HAP-1 (cell line): ENCODE results near the gene PCBP4.

Experiments used
- DNase-seq, 2 experiments: peaks; one replicate each; pipeline ENCODE4 v3.0.0-alpha.2; 2016 to 2020; ENCODE audit warnings: low spot score in 2 of 2
- H3K27me3 ChIP-seq: fragments of 250-450 bp; sonication (Bioruptor Pico); 2 replicates; pipeline ENCODE4 v1.5.1; 2020; ENCODE audit warnings: low read depth, mild to moderate bottlenecking, moderate library complexity
- H3K36me3 ChIP-seq: fragments of 250-450 bp; sonication (Bioruptor Pico); replicated peaks from 2 replicates; pipeline ENCODE4 v1.5.1; 2020; ENCODE audit warnings: mild to moderate bottlenecking
- H3K4me1 ChIP-seq: fragments of 250-450 bp; sonication (Bioruptor Pico); 2 replicates; pipeline ENCODE4 v1.5.1; 2020; ENCODE audit warnings: mild to moderate bottlenecking
- H3K4me3 ChIP-seq: fragments of 250-450 bp; sonication (Bioruptor Pico); 2 replicates; pipeline ENCODE4 v1.5.1; 2020; ENCODE audit warnings: mild to moderate bottlenecking, moderate library complexity
- H3K9me3 ChIP-seq: fragments of 250-450 bp; sonication (Bioruptor Pico); 2 replicates; pipeline ENCODE4 v1.5.1; 2020; ENCODE audit warnings: mild to moderate bottlenecking, moderate library complexity
- in situ Hi-C: fragments of 300-500 bp; cut with MboI; formaldehyde crosslinking; loops from 3 replicates; pipeline ENCODE4 v1.14.3; 2020; ENCODE audit warnings: low sequenced_read_pairs, inconsistent platforms, mixed read lengths

PCBP4 gene

DNA sequence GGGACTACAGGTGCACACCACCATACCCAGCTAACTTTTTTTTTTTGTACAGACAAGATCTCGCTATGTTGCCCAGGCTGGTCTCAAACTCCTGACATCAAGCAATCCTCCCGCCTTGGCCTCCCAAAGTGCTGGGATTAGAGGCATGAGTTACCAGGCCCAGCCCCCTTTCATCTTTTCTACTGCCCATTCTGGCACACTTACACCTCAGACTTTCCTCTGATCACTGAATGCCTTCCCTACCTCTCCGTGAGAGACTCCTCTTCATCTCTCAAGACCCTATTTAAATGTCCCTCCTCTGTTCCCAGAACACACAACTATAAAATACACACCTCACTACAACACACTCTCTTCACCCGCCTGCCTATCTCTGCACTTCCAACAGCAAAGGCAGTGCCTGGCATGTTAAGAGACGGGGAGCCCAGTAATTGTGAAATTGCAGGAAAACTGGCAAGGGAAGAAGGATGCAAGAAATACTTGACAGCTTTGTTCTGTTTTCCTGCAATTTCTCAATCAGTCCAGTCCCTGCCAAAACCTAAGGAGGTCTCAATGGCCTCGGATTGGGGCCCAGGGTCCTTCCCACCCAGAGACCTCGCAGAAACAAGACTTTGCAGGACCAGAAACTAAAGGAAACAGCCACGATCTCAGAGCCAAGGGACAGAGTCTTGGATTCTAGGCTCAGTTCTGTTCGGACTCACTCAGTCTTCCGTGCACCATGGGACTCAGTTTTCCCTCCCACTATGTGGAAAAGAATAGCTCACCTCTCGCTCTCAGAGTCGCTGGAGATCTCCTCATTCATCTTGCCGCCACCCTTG, 26.4 kb downstream of the PCBP4 start:
- peak in 1 of 2 experiments; percentile 8 for DNase-seq

GRCh38 chr3:51938780-51939425, 28.4 kb downstream of the PCBP4 start:
- in situ Hi-C loops, result no loop called here
- H3K36me3 ChIP-seq, result peaks cover 52% of the 10 kb centered on the region
- DNase-seq, result no peak
- H3K9me3 ChIP-seq, result no peaks in the 10 kb centered on the region
- H3K27me3 ChIP-seq, result no peaks in the 10 kb centered on the region
- H3K4me3 ChIP-seq, result no peak overlapping the region
- peaks cover 10% of the 10 kb centered on the region for H3K4me1 ChIP-seq

More for the DNA sequence above, 26.4 kb downstream of the PCBP4 start:
- H3K36me3 ChIP-seq, result peaks cover 32% of the 10 kb centered on the region
- H3K27me3 ChIP-seq, result no peaks in the 10 kb centered on the region
- H3K4me3 ChIP-seq, result peak overlapping the region; percentile 86
- peaks cover 10% of the 10 kb centered on the region for H3K4me1 ChIP-seq
- in situ Hi-C loops, result no loop called here
- H3K9me3 ChIP-seq, result no peaks in the 10 kb centered on the region

DNA sequence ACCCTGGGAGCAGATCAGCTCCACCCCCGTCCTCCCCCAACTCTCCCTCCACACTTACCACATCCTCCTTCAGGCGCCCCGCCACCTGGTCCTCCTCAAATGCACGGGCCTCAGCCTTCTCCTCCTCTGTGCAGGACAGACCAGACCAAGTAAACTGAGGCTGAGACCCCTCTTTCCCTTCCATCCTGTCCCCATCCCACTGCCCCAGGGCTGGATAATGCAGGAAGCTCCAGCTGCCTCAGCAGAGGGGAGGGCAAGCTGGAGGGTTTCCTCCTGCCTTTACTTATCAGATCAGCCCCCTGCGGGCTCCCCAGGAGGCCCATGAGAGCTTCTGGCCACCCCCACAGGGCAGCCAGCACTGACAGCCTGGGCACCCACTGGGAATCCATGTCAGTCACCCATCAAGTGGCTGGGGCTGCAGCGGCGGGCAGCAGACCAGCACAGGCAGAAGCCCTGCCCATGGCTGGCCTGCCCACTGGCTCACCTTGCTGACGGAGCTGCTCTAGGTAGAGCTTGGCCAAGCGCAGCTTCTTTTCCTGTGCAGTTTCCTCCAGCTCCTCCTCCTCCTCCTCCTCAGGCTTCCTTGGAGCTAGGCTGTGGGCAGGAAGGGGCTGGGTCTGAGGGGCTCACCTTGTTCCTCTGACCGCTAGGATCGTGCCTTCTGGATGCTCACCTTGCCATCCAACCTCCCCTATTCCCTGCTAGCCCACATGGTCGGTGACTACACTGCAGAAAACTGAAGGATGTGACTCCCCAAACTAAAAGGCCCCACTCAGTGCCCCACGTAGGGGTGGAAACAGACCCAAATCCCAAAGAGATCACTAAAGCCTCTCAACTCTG, 29.4 kb downstream of the PCBP4 start:
- no peaks in the 10 kb centered on the region for H3K27me3 ChIP-seq
- H3K4me3 ChIP-seq, result no peak overlapping the region
- no peak for DNase-seq
- H3K9me3 ChIP-seq, result no peaks in the 10 kb centered on the region
- H3K36me3 ChIP-seq, result peaks cover 58% of the 10 kb centered on the region
- in situ Hi-C loops, result no loop called here
- peaks cover 7% of the 10 kb centered on the region for H3K4me1 ChIP-seq

DNA sequence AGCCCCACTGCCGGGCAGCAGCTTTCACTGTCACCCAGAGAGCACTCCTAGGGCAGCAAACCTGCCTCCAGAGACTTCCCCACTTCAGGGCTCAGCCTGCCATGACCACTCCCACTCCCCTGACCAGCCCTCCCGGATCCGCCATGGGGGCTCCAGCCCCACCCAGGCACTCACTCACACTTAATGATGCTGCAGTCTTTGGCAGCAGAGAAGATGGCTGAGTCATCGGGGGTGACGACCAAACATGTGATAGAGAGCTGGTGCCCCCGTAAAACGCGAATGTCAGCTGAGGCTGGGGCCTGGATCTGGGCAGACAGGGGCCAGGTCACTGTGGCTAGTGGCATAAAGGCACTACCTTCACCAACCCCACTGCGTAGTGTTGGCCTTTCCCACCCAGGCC, 30.2 kb downstream of the PCBP4 start:
- H3K36me3 ChIP-seq, result peaks cover 64% of the 10 kb centered on the region
- H3K4me3 ChIP-seq, result no peak overlapping the region
- DNase-seq, result no peak
- H3K9me3 ChIP-seq, result no peaks in the 10 kb centered on the region
- in situ Hi-C loops, result no loop called here
- H3K27me3 ChIP-seq, result no peaks in the 10 kb centered on the region
- H3K4me1 ChIP-seq, result no peaks in the 10 kb centered on the region; the same call in none of the 2 replicates

DNA sequence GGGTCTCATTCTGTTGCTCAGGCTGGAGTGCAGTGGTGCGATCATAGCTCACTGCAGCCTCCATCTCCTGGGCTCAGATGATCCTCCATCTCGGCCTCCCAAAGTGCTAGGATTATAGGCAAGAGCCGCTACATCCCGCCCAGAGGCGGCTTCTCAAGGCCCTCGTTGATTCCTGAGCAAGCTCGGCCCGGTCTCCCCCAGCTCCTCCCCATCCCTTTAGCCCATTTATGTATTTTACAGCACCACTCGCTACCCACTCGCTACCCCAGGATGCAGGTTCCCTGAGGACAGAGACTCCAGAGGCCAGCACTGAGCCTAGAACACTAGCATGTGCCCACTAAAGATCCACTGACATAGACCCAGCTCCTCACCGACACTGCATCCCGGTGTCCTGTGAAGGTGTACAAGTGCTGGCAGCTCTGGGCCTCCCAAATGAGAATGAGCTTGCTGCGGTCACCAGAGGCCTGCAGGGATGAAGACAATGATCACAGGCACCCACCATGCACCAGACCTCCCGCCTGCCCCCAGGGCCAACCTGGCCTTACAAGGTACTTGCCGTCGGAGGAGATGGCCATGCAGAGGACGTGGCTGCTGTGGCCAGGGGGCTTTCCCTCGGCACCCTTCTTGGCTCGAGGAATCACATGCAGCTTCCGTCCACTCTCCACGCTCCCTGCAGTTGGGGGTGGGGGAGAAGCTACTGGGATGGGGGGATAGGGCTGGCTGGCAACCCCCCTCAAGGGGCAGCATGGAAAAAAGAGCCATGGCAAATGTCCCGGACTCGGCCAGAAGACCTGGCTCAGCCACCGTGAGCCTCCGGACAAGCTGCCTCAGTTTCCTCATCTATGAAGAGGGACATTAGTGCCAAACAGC, 31.1 kb downstream of the PCBP4 start:
- no peak for DNase-seq
- Histone ChIP-seq H3K36me3 (peaks cover 65% of the 10 kb centered on the region), H3K4me3 (no peak overlapping the region), H3K4me1 (no peaks in the 10 kb centered on the region; the same call in none of the 2 replicates), H3K9me3 (no peaks in the 10 kb centered on the region), H3K27me3 (no peaks in the 10 kb centered on the region)
- in situ Hi-C loops, result no loop called here

GRCh38 chr3:51934991-51935885, 32.0 kb downstream of the PCBP4 start:
- no peaks in the 10 kb centered on the region for H3K27me3 ChIP-seq
- H3K36me3 ChIP-seq, result peaks cover 67% of the 10 kb centered on the region
- H3K4me1 ChIP-seq, result no peaks in the 10 kb centered on the region; the same call in none of the 2 replicates
- no peak for DNase-seq
- no peaks in the 10 kb centered on the region for H3K9me3 ChIP-seq
- in situ Hi-C loops, result no loop called here
- no peak overlapping the region for H3K4me3 ChIP-seq

GRCh38 chr3:51934139-51934850, 33.0 kb downstream of the PCBP4 start:
- in situ Hi-C loops, result no loop called here
- Histone ChIP-seq H3K9me3 (no peaks in the 10 kb centered on the region), H3K4me1 (no peaks in the 10 kb centered on the region; the same call in 1 of the 2 replicates), H3K4me3 (no peak overlapping the region), H3K36me3 (peaks cover 67% of the 10 kb centered on the region), H3K27me3 (no peaks in the 10 kb centered on the region)
- no peak for DNase-seq

DNA sequence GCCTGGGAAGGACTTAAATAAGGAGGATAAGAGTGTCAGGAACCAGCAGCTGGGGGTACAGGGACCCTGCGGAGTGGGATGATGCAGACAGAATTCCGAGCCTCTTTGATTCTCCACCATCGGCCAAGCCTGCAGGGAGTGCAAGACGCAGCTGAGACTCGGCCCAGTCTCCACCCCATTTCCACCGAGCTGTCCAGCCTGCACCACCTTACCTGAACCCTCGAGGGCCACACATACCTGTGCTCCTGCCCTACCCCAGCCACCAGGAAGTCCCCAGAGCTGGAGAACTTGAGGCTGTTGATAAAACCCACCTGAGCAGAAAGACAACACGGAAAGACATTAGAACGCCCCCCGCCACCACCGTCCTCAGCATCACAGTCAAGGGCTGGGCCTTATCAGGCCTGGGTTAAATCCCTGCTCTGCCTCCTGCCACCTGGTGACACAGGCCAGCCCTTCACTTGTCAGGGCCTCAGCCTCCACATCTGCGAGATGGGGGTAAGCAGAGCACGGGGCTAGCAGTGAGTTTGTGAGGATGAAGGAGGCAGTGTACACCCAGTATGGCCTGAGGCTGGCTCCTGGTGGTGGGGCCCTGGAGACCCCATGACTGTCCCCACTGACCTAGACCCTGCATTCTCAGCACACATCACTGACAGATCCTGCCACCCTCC, 33.6 kb downstream of the PCBP4 start:
- H3K4me3 ChIP-seq, result no peak overlapping the region
- no peaks in the 10 kb centered on the region for H3K9me3 ChIP-seq
- in situ Hi-C loops, result no loop called here
- DNase-seq, result no peak
- no peaks in the 10 kb centered on the region for H3K4me1 ChIP-seq
- peaks cover 60% of the 10 kb centered on the region for H3K36me3 ChIP-seq
- no peaks in the 10 kb centered on the region for H3K27me3 ChIP-seq

- H3K36me3 ChIP-seq, result peaks cover 54% of the 10 kb centered on the region
- DNase-seq, result no peak
- no peak overlapping the region for H3K4me3 ChIP-seq
- H3K9me3 ChIP-seq, result no peaks in the 10 kb centered on the region
- no peaks in the 10 kb centered on the region for H3K27me3 ChIP-seq
- in situ Hi-C loops, result no loop called here
- no peaks in the 10 kb centered on the region for H3K4me1 ChIP-seq
Observed at GRCh38 chr3:51932471-51933370, 34.5 kb downstream of the PCBP4 start.

GRCh38 chr3:51931756-51932155, 35.5 kb downstream of the PCBP4 start:
- H3K36me3 ChIP-seq, result peaks cover 44% of the 10 kb centered on the region
- DNase-seq, result no peak
- H3K9me3 ChIP-seq, result no peaks in the 10 kb centered on the region
- H3K4me3 ChIP-seq, result no peak overlapping the region
- no peaks in the 10 kb centered on the region for H3K27me3 ChIP-seq
- in situ Hi-C loops, result no loop called here
- no peaks in the 10 kb centered on the region for H3K4me1 ChIP-seq

- in situ Hi-C loops, result no loop called here
- peaks cover 31% of the 10 kb centered on the region for H3K36me3 ChIP-seq
- no peak overlapping the region for H3K4me3 ChIP-seq
- H3K4me1 ChIP-seq, result no peaks in the 10 kb centered on the region
- no peak for DNase-seq
- no peaks in the 10 kb centered on the region for H3K9me3 ChIP-seq
- H3K27me3 ChIP-seq, result no peaks in the 10 kb centered on the region
Observed at GRCh38 chr3:51930439-51930838, 36.8 kb downstream of the PCBP4 start.
